ENCODE measurements around the gene DLG2. TPM values are rescaled to one million over a fixed set of nuclear protein-coding genes. Genes with fewer than 3 reads are reported as not detected.

Gene DLG2
- total and polyA plus RNA-seq, 2 of the 4 experiments (the other 2 are of a cell fraction): 0.31 to 0.36 TPM

DNA sequence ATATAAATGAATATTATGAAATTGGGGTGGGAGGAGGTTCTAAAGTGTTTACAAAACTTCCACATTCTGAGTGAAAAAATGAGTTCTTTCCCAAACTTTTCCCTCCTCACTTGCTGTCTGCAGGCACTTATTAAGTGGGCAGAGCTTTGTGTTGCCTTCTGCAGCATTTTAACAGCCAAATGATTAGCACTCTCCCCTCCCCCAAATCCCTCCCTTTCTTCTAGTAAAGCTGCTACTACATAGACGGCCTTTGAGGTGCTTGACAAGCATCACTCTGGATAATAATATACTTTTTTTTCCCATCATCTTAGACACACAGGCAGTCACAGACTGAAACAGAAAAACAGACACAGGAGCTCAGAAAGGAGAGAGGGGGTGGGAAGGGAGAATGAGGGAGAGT is 493.5 kb downstream of the DLG2 start:
- Histone ChIP-seq H2BK120ac (ENCODE audit: low read depth, low read length) (no peak overlapping the region), H3K79me1 (ENCODE audit: low read depth in 1 of 2, low read length in 2 of 2) (no peaks in the 10 kb centered on the region), H2BK15ac (ENCODE audit: low read depth, low read length) (no peak overlapping the region), H3K4me3 (ENCODE audit: insufficient read depth, low read depth, low read length) (no peak overlapping the region), H3K18ac (ENCODE audit: low read depth, low read length) (no peak overlapping the region), H2BK20ac (ENCODE audit: low read depth, low read length) (no peak overlapping the region), H3K27ac (ENCODE audit: insufficient read depth, low read length) (no peak overlapping the region), H4K5ac (ENCODE audit: low read depth, low read length) (no peak overlapping the region), H3K27me3 (ENCODE audit: control insufficient read depth, insufficient read depth, low read length) (no peaks in the 10 kb centered on the region), H3K9me1 (ENCODE audit: insufficient read depth, low read length) (no peaks in the 10 kb centered on the region), H3K14ac (replicated peaks; ENCODE audit: low read depth, low read length) (no peak overlapping the region), H4K91ac (ENCODE audit: insufficient read depth, low read depth, low read length) (no peak overlapping the region), H2AK5ac (ENCODE audit: low read depth, low read length) (no peak overlapping the region), H4K8ac (ENCODE audit: low read depth in 2 of 2, low read length in 2 of 2) (no peak overlapping the region), H3K4ac (ENCODE audit: low read depth, low read length) (no peak overlapping the region), H3K4me1 (ENCODE audit: control insufficient read depth, insufficient read depth, low read length) (no peaks in the 10 kb centered on the region), H3K9ac (ENCODE audit: low read depth, low read length) (no peak overlapping the region), H2AFZ (replicated peaks; ENCODE audit: low read length, poor library complexity) (no peak overlapping the region), H3K4me2 (ENCODE audit: low read depth, low read length) (no peak overlapping the region), H2BK5ac (ENCODE audit: low read depth, low read length, poor library complexity, severe bottlenecking) (no peak overlapping the region), H3K56ac (ENCODE audit: extremely low read depth, insufficient read depth, low read length) (no peak overlapping the region), H3K36me3 (ENCODE audit: control insufficient read depth, insufficient read depth, low read length) (no peaks in the 10 kb centered on the region), H3K9me3 (ENCODE audit: control insufficient read depth, insufficient read depth, low read length) (no peaks in the 10 kb centered on the region), H3K23ac (ENCODE audit: low read depth, low read length) (no peak overlapping the region), H2AK9ac (replicated peaks; ENCODE audit: low read depth, low read length, poor library complexity) (no peak overlapping the region), H4K20me1 (ENCODE audit: insufficient read depth, low read length) (no peaks in the 10 kb centered on the region)
- no CpG with 5 or more reads among the region's 1 CpG for WGBS, 2 experiments (ENCODE audit: extremely low coverage in 2 of 2, insufficient read length in 1 of 2)
- CTCF ChIA-PET: interaction anchor here (1.0 kb wide), 1 partner anchor 46 kb away, joined by 3 read pairs; no protein-coding TSS in a partner anchor
- ATAC-seq (ENCODE audit: low read depth) (no peak), DNase-seq (no peak)
- in situ Hi-C loops (cut with MboI; ENCODE audit: low sequenced_read_pairs): no loop called here
- dilution Hi-C loops (cut with HindIII; ENCODE audit: low sequenced_read_pairs, unreplicated experiment): no loop called here
- no TSS peak for BruUV-seq (replicated peaks)
- intact Hi-C loops (cut with micrococcal nuclease): no loop called here
- TF ChIP-seq RFX5 (IDR thresholded peaks at IDR 0.05; ENCODE audit: low read depth, low read length): no peak
- no peak for TF ChIP-seq CHD1 (IDR thresholded peaks at IDR 0.05; ENCODE audit: low read depth, low read length)
- TF ChIP-seq MAFK (IDR thresholded peaks at IDR 0.05; ENCODE audit: low read depth, low read length): no peak
- TF ChIP-seq POLR2A (IDR thresholded peaks at IDR 0.05; ENCODE audit: low read depth, low read length): no peak
- TF ChIP-seq SMC3 (IDR thresholded peaks at IDR 0.05; ENCODE audit: low read depth, low read length): no peak
- TF ChIP-seq, protein P1, sequence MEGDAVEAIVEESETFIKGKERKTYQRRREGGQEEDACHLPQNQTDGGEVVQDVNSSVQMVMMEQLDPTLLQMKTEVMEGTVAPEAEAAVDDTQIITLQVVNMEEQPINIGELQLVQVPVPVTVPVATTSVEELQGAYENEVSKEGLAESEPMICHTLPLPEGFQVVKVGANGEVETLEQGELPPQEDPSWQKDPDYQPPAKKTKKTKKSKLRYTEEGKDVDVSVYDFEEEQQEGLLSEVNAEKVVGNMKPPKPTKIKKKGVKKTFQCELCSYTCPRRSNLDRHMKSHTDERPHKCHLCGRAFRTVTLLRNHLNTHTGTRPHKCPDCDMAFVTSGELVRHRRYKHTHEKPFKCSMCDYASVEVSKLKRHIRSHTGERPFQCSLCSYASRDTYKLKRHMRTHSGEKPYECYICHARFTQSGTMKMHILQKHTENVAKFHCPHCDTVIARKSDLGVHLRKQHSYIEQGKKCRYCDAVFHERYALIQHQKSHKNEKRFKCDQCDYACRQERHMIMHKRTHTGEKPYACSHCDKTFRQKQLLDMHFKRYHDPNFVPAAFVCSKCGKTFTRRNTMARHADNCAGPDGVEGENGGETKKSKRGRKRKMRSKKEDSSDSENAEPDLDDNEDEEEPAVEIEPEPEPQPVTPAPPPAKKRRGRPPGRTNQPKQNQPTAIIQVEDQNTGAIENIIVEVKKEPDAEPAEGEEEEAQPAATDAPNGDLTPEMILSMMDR (conservative IDR thresholded peaks at IDR 0.05; ENCODE audit: low read depth, low read length): no peak
- no peak for TF ChIP-seq MAZ (IDR thresholded peaks at IDR 0.05; ENCODE audit: borderline replicate concordance, low read depth, low read length)
- TF ChIP-seq MXI1 (IDR thresholded peaks at IDR 0.05; ENCODE audit: borderline replicate concordance, low read depth, low read length): no peak
- TF ChIP-seq RAD21 (IDR thresholded peaks at IDR 0.05; ENCODE audit: low read length): no peak
- no peak for TF ChIP-seq BHLHE40 (IDR thresholded peaks at IDR 0.05; ENCODE audit: low read depth, low read length)
- TF ChIP-seq RCOR1 (IDR thresholded peaks at IDR 0.05; ENCODE audit: insufficient replicate concordance, low read length): no peak
- no peak for TF ChIP-seq FOS (IDR thresholded peaks at IDR 0.05; ENCODE audit: low read depth, low read length)
- no peak for TF ChIP-seq CEBPB (IDR thresholded peaks at IDR 0.05; ENCODE audit: low read depth, low read length)
- TF ChIP-seq, protein P2, sequence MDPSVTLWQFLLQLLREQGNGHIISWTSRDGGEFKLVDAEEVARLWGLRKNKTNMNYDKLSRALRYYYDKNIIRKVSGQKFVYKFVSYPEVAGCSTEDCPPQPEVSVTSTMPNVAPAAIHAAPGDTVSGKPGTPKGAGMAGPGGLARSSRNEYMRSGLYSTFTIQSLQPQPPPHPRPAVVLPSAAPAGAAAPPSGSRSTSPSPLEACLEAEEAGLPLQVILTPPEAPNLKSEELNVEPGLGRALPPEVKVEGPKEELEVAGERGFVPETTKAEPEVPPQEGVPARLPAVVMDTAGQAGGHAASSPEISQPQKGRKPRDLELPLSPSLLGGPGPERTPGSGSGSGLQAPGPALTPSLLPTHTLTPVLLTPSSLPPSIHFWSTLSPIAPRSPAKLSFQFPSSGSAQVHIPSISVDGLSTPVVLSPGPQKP (IDR thresholded peaks at IDR 0.05; ENCODE audit: borderline replicate concordance, low read depth, low read length): no peak
- TF ChIP-seq, protein P3, sequence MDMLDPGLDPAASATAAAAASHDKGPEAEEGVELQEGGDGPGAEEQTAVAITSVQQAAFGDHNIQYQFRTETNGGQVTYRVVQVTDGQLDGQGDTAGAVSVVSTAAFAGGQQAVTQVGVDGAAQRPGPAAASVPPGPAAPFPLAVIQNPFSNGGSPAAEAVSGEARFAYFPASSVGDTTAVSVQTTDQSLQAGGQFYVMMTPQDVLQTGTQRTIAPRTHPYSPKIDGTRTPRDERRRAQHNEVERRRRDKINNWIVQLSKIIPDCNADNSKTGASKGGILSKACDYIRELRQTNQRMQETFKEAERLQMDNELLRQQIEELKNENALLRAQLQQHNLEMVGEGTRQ (IDR thresholded peaks at IDR 0.05; ENCODE audit: low read depth, low read length): no peak
- TF ChIP-seq NFE2L2 (IDR thresholded peaks at IDR 0.05; ENCODE audit: low read depth, low read length): no peak
- POLR2A ChIA-PET (ENCODE audit: unreplicated experiment): no interaction called here

All from IMR-90 (cell line).